ENCODE measurements around the gene PCGF6. TPM values are rescaled to one million over a fixed set of nuclear protein-coding genes. Genes with fewer than 3 reads are reported as not detected.

Gene PCGF6
- total and polyA plus RNA-seq, 2 donors (not counting 1 experiment from before 2014, with no cell fraction given), result 3.5 to 7.4 TPM

- Histone ChIP-seq H4K20me1 (ENCODE audit: control insufficient read depth, insufficient read depth, low read length, poor library complexity, severe bottlenecking) (no peaks in the 10 kb centered on the region), H3K4me1 (ENCODE audit: control insufficient read depth in 2 of 2, insufficient read depth in 2 of 2, low read length in 2 of 2) (peaks cover 12 to 21% of the 10 kb centered on the region in 2 donors), H3K4me2 (replicated peaks; ENCODE audit: low read depth, low read length, poor library complexity, severe bottlenecking) (no peak overlapping the region), H3K79me2 (ENCODE audit: control insufficient read depth, insufficient read depth, low read length) (no peaks in the 10 kb centered on the region), H2AFZ (ENCODE audit: insufficient read depth, low read depth, low read length, poor library complexity, severe bottlenecking) (no peak overlapping the region), H3K36me3 (replicated peaks in 1 of 2; ENCODE audit: control extremely low read depth in 1 of 2, control insufficient read depth in 1 of 2, extremely low read depth in 1 of 2, insufficient read depth in 2 of 2, low read length in 1 of 2) (no peaks in the 10 kb centered on the region), H3K9me3 (ENCODE audit: control extremely low read depth in 1 of 3, control insufficient read depth in 2 of 3, insufficient read depth in 1 of 3, low read length in 2 of 3) (peaks cover 0 to 12% (median 0%) of the 10 kb centered on the region in 3 donors), H3K9ac (ENCODE audit: low read length) (no peak overlapping the region), H3K27ac (ENCODE audit: low read length in 2 of 2) (no peak overlapping the region), H3K27me3 (replicated peaks in 1 of 4; ENCODE audit: control extremely low read depth in 1 of 4, control insufficient read depth in 3 of 4, insufficient read depth in 4 of 4, low read length in 3 of 4) (peaks cover 0 to 65% (median 34%) of the 10 kb centered on the region in 4 experiments), H3K4me3 (ENCODE audit: control extremely low read depth in 1 of 5, extremely low read depth in 1 of 5, insufficient read depth in 1 of 5, low read depth in 2 of 5, low read length in 4 of 5) (no peak overlapping the region)
- CTCF ChIA-PET, result no interaction called here
- DNase-seq (no peak), ATAC-seq (ENCODE audit: low read depth) (no peak)
- Mint-ChIP-seq H3K9me3 (ENCODE audit: insufficient read depth) (no peaks in the 10 kb centered on the region), H3K27me3 (peaks cover 65% of the 10 kb centered on the region), H3K27ac (no peak overlapping the region), H3K4me3 (no peak overlapping the region), H3K4me1 (peaks cover 7% of the 10 kb centered on the region)
- POLR2A ChIA-PET, result no interaction called here
- WGBS (ENCODE audit: insufficient coverage), result 60% methylated on average over 1 of the region's 3 CpGs
- TF ChIP-seq CTCF (IDR thresholded peaks at IDR 0.05), result no peak
- TF ChIP-seq EZH2 (IDR thresholded peaks at IDR 0.05; ENCODE audit: borderline replicate concordance, insufficient read depth, low read depth, low read length, poor library complexity, severe bottlenecking), result no peak
- intact Hi-C loops (cut with micrococcal nuclease), result no loop called here
These were observed 70.9 kb downstream of the PCGF6 start for GRCh38 chr10:103280031-103280430.

- POLR2A ChIA-PET, result interaction anchor here (0.6 kb wide), 1 partner anchor 12 kb away, joined by 3 read pairs; no protein-coding TSS in a partner anchor
- Histone ChIP-seq H3K4me1 (ENCODE audit: control insufficient read depth in 2 of 2, insufficient read depth in 2 of 2, low read length in 2 of 2) (peaks cover 12 to 21% of the 10 kb centered on the region in 2 donors), H3K36me3 (replicated peaks in 1 of 2; ENCODE audit: control extremely low read depth in 1 of 2, control insufficient read depth in 1 of 2, extremely low read depth in 1 of 2, insufficient read depth in 2 of 2, low read length in 1 of 2) (no peaks in the 10 kb centered on the region), H3K27ac (ENCODE audit: low read length in 2 of 2) (no peak overlapping the region), H3K27me3 (replicated peaks in 1 of 4; ENCODE audit: control extremely low read depth in 1 of 4, control insufficient read depth in 3 of 4, insufficient read depth in 4 of 4, low read length in 3 of 4) (peaks cover 0 to 65% (median 33%) of the 10 kb centered on the region in 4 experiments), H3K4me3 (ENCODE audit: control extremely low read depth in 1 of 5, extremely low read depth in 1 of 5, insufficient read depth in 1 of 5, low read depth in 2 of 5, low read length in 4 of 5) (no peak overlapping the region), H3K9ac (ENCODE audit: low read length) (no peak overlapping the region), H2AFZ (ENCODE audit: insufficient read depth, low read depth, low read length, poor library complexity, severe bottlenecking) (no peak overlapping the region), H3K79me2 (ENCODE audit: control insufficient read depth, insufficient read depth, low read length) (no peaks in the 10 kb centered on the region), H3K9me3 (ENCODE audit: control extremely low read depth in 1 of 3, control insufficient read depth in 2 of 3, insufficient read depth in 1 of 3, low read length in 2 of 3) (peaks cover 0 to 12% (median 0%) of the 10 kb centered on the region in 3 donors), H3K4me2 (replicated peaks; ENCODE audit: low read depth, low read length, poor library complexity, severe bottlenecking) (no peak overlapping the region), H4K20me1 (ENCODE audit: control insufficient read depth, insufficient read depth, low read length, poor library complexity, severe bottlenecking) (no peaks in the 10 kb centered on the region)
- no peak for ATAC-seq (ENCODE audit: low read depth)
- H3K4me3 Mint-ChIP-seq, result no peak overlapping the region
- intact Hi-C loops (cut with micrococcal nuclease), result no loop called here
- TF ChIP-seq EZH2 (IDR thresholded peaks at IDR 0.05; ENCODE audit: borderline replicate concordance, insufficient read depth, low read depth, low read length, poor library complexity, severe bottlenecking), result no peak
- no peak for TF ChIP-seq CTCF (IDR thresholded peaks at IDR 0.05)
- peak; percentile 45 for DNase-seq
- CTCF ChIA-PET, result no interaction called here
- no peaks in the 10 kb centered on the region for H3K9me3 Mint-ChIP-seq (ENCODE audit: insufficient read depth)
- H3K4me1 Mint-ChIP-seq, result peaks cover 7% of the 10 kb centered on the region
- peaks cover 61% of the 10 kb centered on the region for H3K27me3 Mint-ChIP-seq
- no peak overlapping the region for H3K27ac Mint-ChIP-seq
- 5% methylated on average over 10 of the region's 11 CpGs for WGBS (ENCODE audit: insufficient coverage)
These were observed 72.1 kb downstream of the PCGF6 start for GRCh38 chr10:103278862-103279298.

All from B cell (primary cell).